LNCaP clone FGC (cell line): ENCODE results near the gene BOD1L1.

Experiments used
- DNase-seq: peaks from one replicate; pipeline ENCODE4 v3.0.0-alpha.2; 2011; ENCODE audit warnings: low read depth
- H3K4me3 ChIP-seq: 2 replicates; pipeline ENCODE4 v1.5.1; 2011; ENCODE audit warnings: mild to moderate bottlenecking, low read depth, low read length, control low read depth
- TF ChIP-seq, protein P1 (sequence below): IDR thresholded peaks from 2 replicates; pipeline ENCODE4 v1.5.1; 2012; ENCODE audit warnings: mild to moderate bottlenecking; ENCODE audit not compliant: control insufficient read depth, insufficient read depth; ENCODE audit errors: extremely low read depth

BOD1L1 gene

DNA sequence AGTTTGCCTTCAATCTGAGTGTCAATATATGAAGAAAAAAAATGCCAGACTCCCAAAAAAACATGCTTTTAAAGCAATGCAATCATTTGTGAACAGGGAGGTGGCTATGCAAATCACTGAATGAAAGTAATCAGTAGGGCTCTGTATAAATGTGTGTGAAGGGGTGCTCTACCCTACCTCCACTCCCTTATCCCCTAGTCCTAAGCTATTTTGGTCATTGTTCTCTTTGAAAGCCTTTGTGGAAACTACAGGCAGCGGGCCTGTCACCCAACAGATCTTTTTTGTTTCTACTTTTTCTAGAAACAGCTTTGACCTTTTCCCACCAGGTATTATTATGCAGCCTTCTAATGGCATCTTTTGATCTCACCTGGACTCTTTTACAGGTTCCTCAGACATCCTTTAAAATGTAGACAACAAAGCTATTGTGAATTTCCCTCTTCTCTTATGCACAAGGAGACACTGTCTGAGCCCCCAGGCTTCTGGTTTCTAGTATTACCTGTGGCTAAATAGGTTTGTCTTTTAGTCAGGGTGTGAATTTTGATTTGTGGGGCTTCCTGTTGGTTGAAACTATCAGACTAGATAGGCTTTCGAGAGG lies 9.2 kb downstream of the BOD1L1 start:
- no peak for DNase-seq
- H3K4me3 ChIP-seq: no peak overlapping the region
- TF ChIP-seq, protein P1, sequence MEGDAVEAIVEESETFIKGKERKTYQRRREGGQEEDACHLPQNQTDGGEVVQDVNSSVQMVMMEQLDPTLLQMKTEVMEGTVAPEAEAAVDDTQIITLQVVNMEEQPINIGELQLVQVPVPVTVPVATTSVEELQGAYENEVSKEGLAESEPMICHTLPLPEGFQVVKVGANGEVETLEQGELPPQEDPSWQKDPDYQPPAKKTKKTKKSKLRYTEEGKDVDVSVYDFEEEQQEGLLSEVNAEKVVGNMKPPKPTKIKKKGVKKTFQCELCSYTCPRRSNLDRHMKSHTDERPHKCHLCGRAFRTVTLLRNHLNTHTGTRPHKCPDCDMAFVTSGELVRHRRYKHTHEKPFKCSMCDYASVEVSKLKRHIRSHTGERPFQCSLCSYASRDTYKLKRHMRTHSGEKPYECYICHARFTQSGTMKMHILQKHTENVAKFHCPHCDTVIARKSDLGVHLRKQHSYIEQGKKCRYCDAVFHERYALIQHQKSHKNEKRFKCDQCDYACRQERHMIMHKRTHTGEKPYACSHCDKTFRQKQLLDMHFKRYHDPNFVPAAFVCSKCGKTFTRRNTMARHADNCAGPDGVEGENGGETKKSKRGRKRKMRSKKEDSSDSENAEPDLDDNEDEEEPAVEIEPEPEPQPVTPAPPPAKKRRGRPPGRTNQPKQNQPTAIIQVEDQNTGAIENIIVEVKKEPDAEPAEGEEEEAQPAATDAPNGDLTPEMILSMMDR: no peak

GRCh38 chr4:13617801-13618200 lies 9.7 kb downstream of the BOD1L1 start:
- TF ChIP-seq, protein P1: no peak
- H3K4me3 ChIP-seq: no peak overlapping the region
- no peak for DNase-seq

GRCh38 chr4:13616597-13616996 lies 10.9 kb downstream of the BOD1L1 start:
- no peak overlapping the region for H3K4me3 ChIP-seq
- DNase-seq: no peak
- TF ChIP-seq, protein P1: no peak

- DNase-seq: no peak
- no peak overlapping the region for H3K4me3 ChIP-seq
- TF ChIP-seq, protein P1: no peak
These were observed 12.4 kb downstream of the BOD1L1 start for GRCh38 chr4:13615161-13615560.

GRCh38 chr4:13612569-13612968 lies 15.0 kb downstream of the BOD1L1 start:
- TF ChIP-seq, protein P1: no peak
- no peak overlapping the region for H3K4me3 ChIP-seq
- DNase-seq: no peak

GRCh38 chr4:13611283-13611842 lies 16.2 kb downstream of the BOD1L1 start:
- H3K4me3 ChIP-seq: no peak overlapping the region
- no peak for DNase-seq
- TF ChIP-seq, protein P1: no peak

- H3K4me3 ChIP-seq: no peak overlapping the region
- DNase-seq: no peak
- TF ChIP-seq, protein P1: no peak
These were observed 22.2 kb downstream of the BOD1L1 start for GRCh38 chr4:13605330-13605729.
